Fibroblast of skin of right biceps (primary cell): ENCODE results near the gene TCFL5.

Experiments
- DNase-seq: peaks from one replicate; pipeline ENCODE4 v3.0.0-alpha.2; 2013

Gene TCFL5

DNA sequence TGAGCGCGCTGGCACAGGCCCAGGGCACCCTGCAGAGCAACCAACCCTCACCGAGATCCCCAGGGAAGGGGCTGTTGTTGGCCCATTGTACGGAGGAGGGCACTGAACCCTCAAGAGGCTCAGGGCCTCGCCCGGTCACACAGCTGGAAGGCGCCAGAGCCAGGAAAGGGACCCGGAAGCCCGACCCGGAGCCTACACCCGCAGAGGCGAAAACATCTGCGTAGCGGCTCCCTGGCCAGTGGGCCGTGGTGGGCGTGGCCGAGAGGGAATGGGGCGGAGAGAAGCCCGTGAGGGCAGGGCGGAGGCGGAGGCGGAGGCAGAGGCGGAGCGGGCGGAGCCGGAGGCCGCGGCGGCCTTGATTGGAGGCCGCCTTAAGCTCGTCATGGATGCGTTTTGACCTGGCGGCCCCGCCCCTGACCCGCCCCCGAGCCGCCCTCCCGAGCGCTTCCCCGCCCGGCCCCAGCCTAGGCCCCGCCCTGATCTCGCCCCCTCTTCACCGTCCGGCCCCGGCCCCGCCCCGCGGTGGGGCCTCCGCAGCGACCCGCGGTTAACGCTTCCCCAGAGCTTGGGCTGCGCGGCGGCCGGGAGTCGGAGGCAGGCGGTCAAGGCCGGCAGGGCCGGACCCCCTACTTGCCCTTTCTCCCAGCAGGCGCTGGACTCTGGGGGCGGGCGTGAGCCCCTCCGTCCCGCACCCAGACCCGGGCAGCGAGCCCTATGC lies 67.5 kb downstream of the TCFL5 start:
- peak; percentile 95 for DNase-seq

DNA sequence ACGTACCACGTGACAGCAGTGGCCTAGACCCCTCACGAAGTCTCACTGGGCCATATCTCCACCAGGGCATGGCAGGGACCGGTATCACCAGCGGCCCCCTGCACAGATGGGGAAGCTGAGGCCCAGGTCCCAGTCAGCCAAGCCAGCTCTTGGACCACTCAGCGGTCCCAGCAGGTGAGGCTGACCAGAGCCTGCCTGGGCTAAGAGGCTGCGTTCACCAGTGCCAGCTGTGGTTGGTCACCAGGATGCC lies 67.9 kb downstream of the TCFL5 start:
- DNase-seq: no peak

DNA sequence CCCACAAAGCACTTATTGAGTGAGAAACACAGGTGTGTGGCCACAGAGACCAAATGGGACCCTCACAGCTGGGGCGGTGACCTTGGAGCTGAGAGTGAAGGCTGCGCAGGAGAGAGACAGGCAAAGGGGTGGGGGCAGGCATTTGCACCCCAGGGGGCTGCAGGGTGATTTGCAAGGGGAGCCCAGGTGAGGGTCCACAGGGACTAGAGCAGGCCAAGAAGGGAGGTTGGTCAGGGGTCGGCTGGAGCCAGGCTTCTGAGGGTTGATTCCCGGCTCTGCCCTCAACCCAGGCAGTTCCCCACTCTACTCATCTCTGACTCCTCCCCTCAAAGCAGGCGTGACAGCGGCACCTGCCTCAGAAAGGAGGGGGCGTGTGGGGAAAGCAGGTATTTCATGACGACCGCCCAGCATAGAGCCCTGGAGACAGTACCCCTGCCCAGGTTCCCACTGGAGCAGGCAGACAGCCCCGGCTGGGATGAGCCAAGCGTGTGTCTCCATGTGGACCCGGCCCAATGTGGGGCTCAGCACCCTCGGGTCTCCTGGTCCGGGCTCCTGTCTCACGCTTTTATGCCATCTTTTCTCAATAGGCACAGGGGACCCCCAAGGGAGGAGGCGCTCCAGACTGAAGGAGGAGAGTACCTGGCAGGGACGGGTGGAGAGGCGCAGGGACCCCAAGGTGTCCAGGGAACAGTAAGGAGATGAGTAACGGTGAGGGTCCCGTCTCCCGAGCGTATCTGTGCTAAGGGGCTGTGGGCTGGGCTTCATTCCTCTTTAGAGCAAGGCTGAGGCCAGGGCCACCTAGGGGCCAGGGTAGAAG lies 68.5 kb downstream of the TCFL5 start:
- no peak for DNase-seq

DNA sequence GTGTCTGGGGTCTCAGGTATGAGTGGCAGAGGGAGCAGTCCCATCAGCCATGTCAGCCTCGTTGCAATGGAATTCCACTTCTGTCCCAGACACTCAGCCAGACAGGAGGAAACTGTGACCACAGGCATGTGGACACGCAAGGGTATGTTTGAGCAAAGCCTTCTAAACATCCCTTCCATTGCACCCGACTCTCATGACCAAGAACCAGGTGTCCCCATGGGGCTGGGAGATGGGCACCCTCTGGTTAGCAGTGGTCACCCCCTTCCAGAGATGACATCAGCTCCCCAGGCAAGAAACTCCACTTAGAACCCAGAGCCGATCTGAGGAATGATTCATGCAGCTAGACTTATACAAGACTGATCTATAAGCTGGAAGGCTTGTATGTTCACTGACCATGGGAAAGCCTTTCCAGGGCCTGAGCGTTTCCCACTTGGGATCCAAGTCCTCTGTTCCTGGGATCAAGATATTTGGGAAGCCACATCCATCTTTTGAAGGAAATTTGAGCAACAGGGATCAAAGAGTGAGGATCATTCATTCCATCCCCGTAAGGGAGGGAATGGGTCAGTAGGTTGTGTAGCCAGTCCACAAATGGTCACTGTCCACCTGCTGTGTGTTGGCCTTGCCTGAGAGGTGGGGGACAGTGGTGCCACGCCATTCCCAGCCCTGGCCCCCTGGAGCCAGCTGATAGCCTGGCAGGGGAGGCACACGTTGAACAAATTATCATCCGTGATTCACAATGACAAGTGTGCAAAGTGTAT lies 69.3 kb downstream of the TCFL5 start:
- peak; percentile 66 for DNase-seq

DNA sequence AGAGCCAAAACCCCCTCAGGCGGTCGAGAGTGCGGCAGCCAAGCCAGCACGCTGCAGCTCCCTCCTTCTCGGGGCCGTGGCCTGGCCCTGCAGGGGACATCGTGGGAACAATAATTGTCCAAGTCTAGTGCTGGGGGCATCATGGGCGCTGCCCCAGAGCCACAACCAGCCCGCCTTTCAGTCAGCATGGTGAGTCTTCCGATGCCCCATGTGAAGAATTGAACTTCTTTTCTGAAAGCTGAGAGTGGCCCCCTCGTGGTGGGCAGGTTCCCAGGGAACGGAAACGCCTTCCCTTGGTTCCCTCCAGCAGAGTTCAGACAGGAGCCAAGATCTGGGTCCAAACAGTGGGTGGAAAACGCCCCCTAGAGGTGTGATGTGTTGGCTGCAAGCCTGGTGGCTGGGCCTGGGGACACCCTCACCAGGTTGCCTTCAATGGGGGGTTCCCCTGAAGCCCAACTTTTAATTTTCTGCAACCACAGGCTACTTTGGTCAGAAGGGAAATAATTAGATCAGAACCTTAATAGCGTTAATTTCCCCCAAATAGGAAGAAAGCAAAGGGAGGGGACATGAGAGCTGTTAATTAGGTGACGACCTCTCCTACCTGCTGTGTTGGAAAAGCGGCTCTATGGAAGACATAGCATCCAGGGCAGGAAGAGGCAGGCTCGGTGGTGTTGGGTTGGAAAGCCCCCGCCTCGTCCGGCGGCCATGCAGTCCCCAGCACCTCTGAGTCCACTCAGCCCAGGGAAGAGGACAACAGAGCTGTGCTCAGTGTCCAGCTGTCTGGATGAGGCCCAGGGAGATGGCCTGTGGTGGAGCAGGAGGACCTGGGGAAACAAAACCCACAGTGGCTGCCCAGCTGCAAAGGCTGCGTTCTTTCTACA lies 70.1 kb downstream of the TCFL5 start:
- DNase-seq: peak; percentile 89
